8988T (cell line): Measurements from ENCODE around the gene AKAP10.
"Not testable (repeated sequence)": the region's sequence is repeated elsewhere in the genome, so short reads cannot be mapped to it uniquely, and the experiment has no call there.

Source experiments
- DNase-seq: peaks from one replicate; pipeline ENCODE4 v3.0.0; 2011

AKAP10 gene

DNA sequence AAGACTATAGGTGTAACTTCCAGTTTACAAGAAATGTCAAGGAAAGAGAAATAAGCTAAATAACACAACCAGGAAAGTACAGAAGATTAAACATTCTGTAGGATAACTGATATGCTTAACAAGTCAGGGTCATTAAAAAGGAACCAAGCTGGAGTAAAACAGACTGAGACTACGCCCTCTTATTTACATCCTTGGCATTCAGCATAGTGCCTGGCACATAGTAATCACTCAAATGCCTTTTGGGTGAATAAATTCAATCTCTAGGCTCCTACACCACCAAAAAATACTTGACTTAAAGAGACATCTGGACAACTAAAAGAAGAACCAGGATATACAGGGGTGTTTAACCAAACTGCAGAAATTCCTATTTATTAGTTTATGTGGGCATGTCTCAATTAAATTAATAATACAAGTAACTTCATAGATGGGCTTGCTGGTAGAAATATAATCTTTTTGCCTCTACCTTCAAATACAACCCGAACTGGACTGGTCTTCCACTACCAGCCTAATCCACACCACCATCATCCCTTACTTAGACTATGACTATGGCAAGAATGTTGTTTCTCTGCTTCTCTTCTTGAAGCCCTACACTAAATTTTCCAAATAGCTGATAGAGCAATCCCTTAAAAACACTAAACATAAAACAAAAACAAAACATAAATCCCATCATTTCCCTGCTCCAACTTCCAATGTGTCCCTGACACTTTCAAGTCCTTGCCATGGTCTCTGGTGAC lies 62.2 kb downstream of the AKAP10 start:
- DNase-seq: no peak

DNA sequence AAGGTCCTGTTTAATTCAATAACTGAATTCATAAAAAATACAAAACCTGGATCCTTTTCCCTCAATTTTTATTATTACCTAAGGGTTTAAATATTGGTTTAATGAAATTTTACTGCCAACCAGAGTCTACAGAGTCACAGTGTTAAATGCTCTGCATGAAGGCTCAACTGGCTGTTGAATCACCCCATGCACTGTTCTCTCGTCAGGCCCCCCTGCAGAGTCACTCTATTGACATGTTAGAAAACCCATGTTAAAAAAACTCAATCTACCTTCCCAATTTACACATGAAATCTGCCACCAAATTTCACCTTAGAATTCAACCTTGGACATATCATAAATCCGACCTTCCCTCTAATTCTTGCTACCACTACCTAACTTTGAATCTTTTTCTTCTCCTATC lies 66.6 kb downstream of the AKAP10 start:
- DNase-seq: no peak

DNA sequence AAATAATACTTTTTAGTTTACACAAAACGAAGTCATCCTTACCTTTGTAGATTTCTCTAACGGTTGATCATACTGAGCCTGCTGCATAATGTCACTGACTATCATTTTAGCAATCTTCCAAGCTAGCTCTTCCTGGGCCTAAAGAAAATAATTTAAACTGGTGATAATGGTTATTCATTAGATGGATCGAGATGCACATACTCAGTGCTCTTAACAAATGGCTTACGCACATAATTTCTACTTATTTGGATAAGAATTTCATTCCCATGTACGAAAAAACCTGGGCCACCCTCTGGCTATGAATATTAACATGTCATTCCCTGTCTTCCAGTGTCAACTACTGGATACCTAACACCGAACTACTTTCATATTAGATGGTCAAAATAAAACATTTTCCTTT lies 68.5 kb downstream of the AKAP10 start:
- DNase-seq: no peak

DNA sequence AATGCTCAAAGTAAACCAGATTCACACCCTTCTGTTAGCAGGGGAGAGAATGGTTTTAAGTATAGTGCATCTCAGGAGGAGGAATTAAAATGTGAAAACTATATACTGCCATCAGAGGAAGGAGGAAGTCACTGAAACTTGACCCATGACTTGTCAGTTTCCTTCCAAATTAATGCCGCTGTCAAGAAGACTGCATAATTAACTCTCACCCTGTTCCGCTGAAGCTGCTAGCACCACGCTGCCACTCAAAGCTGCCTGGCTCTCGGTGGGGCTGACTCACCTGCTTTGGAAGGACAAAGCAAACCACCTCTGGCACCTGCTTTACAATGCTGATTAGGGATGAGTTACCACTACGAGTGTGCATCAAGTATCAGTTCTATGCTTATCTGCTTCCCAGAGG lies 72.1 kb downstream of the AKAP10 start:
- DNase-seq: no peak

DNA sequence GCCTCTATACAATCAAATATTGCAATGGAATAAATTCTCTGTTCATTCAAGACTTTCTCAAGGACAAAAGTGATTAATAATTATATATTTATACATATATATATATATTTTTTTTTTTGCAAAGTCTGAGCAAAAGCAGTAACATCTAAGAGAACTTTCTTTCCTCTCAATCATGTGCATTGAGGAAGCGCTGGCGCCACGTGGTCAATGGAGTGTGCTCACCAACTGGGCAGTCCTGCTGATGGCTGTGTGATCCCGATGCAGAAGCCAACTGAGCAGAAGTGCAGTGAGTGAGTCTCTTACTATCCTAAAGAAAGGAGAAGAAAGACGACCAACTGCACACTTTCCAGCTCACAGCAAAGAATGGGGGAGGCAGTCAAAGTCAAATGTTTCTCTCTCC lies 72.7 kb downstream of the AKAP10 start:
- no peak for DNase-seq

DNA sequence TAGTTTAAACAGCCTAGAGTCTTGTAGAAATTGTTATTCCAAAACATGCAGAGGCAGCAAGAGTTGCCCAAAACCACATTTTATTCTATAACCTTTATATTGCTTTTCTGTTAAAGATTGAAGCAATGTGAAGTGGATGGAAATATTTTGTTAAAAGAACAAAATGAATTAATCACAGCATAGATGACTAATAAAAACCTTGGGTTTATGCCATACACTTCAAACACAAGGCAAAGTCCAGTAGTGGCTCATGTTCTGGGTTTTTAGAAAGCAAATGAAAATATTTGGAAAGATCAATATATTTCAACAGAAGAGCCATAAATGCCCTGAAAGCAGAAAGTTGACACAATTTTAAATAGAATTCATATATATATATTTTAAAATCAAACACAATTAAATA lies 73.2 kb downstream of the AKAP10 start:
- no peak for DNase-seq

DNA sequence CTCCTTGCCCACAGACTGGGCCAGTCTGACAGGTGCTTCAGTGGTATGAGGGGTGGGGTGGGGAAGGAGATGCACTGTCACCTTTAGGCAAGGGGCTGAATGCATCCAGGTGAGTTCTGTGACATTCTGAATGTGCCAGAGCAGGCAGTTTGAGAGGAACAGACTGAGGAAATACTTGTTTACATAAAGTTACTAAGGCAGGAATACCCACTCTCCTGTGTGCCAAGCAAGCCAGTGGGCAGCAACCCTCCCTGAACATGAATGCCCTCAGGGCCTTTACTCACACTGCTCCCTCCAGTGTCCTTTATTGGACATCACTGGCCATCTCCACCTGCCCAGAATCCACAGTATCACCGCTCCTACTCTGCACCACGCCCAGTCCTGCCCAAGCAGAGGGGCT lies 76.8 kb downstream of the AKAP10 start:
- DNase-seq: no peak

DNA sequence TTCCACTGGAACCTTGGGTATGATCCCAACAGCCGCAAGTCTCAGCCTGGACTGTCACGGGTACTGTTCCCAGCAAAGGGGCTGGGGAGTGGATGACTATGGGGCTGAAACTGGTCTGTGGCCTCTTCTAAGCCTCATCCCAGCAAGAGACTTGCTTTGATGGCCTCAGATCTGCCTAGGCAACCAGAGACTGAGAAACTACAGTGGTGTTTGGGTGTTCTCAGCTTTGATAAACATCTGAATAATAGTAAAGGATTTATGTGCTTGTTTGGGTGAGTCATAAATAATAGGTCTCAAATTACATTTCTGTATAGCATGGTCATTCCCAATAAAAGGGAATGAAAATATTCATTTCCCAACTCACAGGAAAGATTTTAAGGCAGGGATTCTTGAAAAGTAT lies 79.7 kb downstream of the AKAP10 start:
- DNase-seq: no peak

DNA sequence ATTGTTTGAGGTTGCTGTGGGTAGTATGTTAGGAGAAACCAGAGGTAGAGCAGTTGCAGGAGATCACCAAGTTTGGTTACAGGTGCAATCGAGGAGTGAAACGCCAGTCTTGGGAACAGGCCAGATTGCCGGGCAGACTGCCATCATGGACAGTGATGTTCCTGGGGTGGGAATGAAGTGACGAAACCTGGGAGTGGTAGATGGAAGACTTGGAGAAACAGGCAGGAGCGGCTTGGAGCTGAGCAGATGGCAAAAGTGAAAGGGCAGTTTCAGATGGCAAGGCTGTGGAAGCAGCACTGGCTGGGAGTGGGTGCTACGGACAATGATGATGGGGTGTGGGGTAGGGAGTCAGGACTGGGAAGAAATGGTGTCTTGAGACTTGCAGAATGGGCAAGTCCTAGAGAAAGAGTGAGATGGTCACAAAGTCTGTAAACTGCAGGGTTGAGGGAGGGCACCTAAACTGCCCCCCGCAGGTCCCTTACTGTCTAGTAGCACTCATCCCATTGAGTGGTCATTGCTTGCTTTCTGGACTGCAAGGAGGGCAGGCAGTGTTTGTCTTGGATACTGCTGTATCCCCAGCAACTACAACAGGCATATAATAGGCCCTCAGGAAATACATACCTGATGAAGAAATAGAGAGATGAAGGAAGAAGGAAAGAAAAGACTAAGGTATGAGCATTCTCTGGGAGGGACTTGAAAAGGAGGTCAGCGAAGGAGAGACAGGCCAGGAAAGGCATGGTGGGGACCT lies 80.4 kb downstream of the AKAP10 start:
- DNase-seq: no peak

DNA sequence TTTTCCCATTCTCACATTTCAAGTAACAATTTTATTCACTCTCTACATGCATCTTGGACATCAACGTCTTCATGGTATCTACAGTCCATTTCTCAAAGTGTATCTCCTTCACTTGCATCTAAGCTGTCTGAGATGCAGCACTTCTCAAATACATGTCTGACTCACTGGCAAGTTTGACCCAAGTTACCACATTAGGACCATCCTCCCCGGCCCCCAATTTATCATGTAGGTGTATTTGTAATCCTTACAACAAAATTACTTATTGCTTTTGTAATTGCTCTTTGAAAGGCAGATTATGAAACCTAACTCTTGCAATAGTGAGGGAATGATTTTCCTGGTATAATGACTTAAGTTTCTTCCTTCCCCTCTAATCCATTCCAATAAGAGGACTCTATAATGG lies 80.9 kb downstream of the AKAP10 start:
- no peak for DNase-seq

DNA sequence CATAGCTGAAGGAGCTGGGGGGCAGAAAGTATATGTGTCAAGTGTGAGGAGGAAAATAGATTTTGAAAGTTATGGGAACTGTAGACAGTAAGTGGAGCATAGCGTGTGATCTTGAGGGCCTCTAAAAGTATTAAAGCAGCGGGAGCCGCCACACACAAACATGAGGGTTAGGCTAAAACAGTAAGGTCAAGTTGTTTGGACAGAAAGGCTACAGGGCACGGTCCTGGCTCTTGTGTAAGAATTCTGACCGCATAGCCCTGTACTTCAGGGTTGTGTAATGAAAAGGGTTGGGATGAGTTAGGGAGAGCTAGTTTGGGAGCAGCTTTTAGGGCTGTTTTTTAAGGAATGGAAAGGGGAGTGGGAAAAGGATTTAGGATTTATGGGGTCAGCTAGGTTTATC lies 87.1 kb downstream of the AKAP10 start:
- DNase-seq: not testable (repeated sequence)

DNA sequence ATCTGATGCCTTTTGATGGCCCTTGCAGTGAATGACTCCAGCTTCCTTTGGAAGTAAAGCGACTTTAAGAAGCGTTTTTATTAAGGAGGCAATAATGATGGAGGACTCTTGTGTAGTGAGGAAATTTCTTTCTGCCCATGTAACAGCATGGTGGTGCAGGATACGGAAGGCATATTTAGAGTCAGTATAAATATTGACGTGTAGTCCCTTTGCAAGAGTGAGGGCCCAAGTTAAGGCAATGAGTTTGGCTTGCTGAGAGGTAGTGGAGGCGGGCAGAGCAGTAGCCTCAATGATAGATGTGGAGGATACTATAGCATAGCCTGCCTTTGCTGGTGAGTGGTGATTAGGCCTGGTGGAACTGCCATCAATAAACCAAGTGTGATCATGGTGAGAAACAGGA lies 87.6 kb downstream of the AKAP10 start:
- DNase-seq: not testable (repeated sequence)

DNA sequence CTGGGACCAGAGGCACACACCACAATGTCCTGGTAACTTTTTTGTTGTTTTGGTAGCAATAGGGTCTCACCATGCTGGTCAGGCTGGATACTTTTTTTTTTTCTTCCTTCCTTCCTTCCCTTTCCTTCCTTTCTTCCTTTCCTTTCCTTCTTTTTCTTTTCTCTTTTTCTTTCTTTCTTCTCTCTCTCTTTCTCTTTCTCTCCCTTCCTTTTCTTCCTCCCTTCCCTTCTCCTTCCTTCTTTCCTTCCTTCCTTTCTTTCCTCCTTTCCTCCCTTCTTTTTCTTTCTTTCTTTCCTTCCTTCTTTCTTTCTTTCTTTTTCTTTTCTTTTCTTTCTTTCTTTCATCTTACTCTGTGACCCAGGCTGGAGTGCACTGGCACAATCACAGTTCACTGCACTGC lies 91.5 kb downstream of the AKAP10 start:
- no peak for DNase-seq

DNA sequence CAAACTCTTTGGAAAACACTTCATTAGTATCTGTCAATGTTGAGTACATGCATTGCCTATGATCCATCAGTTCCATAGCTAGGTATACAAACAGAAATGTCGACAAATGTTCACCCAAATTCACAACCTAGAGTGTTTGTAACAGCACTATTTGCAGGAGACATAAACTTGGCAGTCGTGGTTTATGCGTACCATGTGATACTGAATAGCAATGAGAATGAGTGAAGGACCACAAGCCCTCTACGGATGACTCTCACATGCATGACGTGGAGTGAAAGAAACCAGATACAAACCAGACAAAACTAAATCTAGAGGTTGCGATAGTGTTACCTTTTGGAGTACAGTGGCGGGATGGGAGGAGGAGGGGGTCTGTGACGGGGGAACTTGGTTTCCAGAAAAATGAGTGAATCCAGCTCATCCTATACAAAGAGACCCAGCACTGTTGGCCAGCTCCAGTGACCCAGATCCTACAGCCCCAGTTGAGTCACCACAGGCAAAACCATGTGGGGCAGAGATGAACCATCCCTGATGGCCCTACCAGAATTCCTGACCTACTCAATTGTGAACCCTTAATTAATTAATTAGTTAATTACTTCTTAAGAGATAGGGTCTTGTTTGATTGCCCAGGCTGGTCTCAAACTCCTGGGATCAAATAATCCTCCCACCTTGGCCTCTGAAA lies 94.0 kb downstream of the AKAP10 start:
- no peak for DNase-seq

DNA sequence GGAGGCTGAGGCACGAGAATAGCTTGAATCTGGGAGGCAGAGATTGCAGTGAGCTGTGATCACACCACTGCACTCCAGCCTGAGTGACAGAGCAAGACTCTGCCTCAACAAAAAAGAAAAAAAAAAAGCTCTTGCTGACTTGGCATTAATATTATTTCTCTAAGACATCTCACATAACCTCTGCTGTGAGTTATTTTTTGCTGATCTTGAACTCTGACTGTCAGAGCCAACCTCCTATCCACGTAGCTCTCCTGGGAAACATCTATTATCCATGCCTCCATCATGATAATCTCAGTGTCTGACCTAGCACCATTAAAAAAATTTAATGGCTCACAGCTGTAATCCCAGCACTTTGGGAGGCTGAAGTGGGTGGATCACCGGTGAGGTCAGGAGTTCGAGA lies 97.2 kb downstream of the AKAP10 start:
- DNase-seq: no peak

DNA sequence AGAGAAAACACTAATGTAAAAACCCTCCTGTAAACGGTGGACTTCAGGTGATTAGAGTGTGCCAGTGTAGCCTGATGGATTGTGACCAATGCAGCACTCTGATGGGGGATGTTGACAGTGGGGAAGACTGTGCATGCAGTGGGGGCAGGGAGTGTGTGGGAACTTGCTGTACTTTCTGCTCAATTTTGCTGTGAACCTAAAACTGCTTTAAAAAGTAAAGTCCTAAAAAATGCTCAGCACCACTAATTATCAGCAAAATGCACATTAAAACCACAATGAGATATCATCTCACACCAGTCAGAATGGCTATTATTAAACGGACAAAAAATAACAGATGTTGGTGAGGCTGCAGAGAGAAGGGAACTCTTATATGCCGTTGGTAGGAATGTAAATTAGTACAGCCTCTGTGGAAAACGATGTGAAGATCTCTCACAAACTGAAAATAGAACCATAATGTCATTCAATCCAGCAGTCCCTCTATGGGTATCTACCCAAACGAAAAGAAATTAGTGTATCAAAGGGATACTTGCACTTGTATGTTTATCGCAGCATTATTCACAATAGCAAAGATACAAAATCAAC lies 100.2 kb downstream of the AKAP10 start:
- DNase-seq: no peak

DNA sequence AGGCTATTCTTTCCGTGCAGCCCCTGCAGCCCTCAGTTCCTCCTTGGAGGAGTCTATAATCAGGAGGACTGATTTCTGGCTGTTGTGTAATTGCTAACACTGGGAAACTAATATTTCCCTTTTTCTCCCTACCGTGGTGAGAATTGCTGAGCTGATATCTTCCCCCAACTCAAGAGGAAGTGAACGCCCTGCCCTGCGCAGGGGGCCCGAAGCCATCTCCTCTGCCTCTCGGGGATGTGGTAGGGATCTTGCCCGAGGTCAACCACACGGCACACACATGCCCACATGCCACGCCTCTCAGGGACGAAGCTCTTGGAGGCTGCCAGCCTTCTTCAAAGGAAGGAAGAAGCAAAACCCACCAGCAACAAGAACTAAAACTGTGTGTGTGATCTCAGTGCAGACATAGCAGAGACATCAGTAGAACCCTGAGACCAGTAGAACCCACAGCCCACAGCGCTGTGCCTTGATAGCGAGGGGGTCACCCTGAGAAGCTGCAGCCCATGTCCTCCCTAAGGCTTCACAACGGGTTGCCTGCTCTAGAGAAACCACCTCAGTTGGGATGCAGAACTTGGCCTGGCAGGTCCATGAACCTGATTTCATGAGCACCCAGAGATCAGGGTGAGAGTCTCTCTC lies 101.0 kb downstream of the AKAP10 start:
- DNase-seq: no peak

DNA sequence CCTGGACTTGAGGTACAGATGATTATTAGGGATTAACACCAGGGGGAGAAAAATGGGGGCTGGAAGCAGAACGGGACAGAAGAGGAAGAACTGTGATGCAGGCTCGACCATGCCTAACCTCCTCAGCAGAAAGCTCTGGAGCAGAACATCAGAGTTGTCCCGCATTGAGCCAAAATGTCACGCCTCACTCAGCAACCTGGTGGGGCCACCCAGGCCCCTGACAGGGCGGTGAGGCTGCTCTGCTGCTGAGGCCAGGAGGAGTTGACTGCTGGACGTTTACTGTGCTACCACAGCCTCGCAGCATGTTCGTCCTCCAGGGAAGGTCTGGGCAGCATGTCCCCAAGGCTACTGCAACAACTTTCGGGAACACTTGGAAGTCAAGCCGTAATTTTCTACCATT lies 103.4 kb downstream of the AKAP10 start:
- DNase-seq: no peak

DNA sequence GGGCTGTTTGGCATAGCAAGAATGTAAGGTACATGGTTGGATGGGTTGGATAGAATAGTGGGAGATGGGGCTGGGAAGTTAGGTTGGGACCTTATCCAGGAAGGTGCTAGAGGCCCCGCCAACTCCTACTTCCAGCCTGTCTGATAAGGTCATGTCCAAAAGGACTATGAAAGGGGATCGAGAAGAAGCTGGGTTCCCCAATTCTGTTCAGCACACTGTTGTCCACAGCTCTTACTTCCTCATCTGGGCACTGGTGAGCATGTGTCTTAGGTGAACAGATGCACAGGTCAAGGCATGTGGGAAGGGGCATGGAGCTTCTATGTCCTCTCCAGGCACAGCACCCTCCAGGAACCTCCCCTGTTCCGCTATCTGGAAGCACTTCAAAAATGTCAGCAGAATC lies 104.3 kb downstream of the AKAP10 start:
- DNase-seq: no peak

DNA sequence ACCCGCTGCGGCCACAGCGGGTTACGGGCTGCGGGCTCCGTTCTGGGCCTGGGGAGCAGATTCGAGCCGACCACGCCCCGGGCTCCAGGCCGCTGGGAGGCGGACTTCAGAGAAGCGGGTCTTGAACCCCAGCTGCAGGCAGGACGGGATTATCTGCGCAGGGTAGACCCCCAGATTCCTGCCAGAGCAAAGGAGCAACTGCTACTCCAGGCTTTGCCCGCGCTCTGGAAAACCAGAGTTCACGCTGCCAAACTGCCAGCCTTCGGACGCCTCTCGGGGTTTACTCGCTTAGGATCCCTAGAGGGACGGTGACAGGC lies 109.6 kb downstream of the AKAP10 start:
- DNase-seq: no peak

DNA sequence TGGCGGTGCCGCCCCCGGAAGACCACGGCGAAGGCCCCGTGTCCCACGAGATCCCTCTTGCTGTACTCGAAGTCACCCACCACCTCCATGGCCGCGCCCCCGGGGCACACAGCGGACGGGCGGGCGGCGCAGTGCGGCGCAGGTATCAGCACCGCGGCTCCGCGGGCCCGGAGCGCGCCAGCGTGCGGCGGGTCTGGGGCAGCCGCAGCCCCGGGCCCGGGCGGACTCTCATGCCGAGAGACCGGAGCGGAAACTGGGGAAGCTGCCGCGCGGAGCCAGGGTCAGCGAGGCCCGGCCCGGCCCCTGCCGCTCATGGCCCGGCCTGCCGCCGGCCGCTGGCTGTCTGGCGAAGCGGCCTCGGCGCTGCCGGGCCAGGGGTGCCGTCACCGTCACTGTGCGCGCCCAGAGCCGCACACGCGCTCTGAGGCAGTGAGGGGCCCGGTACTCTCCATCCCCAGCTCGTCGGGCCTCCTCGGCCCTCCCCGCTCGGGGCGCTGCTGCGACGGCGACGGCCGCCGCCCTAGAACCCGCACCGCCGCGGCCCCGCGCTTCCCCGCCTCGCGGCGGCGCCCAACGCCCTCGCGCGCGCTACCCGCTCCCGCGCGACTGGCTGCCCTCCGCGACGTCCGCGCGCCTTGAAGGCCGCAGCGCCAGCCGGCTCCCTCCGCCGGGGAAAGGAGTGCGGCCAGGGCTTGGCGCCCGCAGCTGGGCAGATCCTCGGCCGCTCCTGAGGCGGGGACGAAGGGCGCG lies 110.1 kb downstream of the AKAP10 start, which contains the start of gene ULK2:
Gene ULK2, minus strand, starts transcription at position 608 of the 750 bp plus-strand sequence. Its CDS starts 519 bp downstream, at position 89.
- DNase-seq: peak; percentile 57

DNA sequence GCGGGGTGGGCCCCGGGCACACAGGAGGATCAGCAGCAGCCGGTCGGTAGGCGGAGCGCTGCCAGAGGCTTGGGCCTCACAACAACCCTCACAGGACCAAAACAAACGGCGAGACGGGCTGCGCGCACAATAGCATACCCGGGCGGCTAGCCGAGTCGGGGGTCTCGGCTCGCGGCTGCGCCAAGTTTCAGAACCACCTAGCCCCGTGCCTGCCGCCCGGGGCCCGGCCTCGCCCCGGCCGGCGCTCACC lies 110.6 kb downstream of the AKAP10 start:
- peak; percentile 60 for DNase-seq

DNA sequence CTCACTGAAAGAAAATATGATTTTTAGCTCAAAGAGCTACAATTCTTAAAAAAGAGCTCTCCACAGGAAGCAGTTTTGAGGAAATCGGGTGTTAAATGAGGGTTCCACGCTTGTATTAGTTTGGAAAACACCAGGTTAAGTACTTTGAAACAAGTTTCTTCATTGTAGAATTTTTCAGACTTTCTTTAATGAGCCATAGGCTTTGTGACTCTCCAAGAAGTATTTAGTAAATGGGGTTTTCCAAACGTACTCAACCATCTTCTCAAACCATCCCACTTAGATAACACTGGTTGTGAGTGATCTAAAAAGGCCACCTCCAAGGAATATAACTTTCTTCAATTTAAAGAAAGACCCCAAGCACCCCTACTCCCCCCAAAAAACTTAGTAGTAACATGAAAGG lies 112.6 kb downstream of the AKAP10 start:
- no peak for DNase-seq
